D721Med (cell line): Measurements from ENCODE around the gene COX6B1.

Experiments
- DNase-seq: peaks from one replicate; pipeline ENCODE4 v3.0.0; 2011; ENCODE audit warnings: low spot score; ENCODE audit not compliant: insufficient read length
- FAIRE-seq: peaks from 2 replicates; lab custom pipeline; 2011; peaks lifted over from hg19 to GRCh38; lab: Jason Lieb, UNC
- CTCF ChIP-seq: IDR thresholded peaks from 2 replicates; pipeline ENCODE4 v1.5.1; 2012; ENCODE audit warnings: mild to moderate bottlenecking, control low read depth; ENCODE audit not compliant: insufficient read depth; ENCODE audit errors: missing control alignments

COX6B1 gene

DNA sequence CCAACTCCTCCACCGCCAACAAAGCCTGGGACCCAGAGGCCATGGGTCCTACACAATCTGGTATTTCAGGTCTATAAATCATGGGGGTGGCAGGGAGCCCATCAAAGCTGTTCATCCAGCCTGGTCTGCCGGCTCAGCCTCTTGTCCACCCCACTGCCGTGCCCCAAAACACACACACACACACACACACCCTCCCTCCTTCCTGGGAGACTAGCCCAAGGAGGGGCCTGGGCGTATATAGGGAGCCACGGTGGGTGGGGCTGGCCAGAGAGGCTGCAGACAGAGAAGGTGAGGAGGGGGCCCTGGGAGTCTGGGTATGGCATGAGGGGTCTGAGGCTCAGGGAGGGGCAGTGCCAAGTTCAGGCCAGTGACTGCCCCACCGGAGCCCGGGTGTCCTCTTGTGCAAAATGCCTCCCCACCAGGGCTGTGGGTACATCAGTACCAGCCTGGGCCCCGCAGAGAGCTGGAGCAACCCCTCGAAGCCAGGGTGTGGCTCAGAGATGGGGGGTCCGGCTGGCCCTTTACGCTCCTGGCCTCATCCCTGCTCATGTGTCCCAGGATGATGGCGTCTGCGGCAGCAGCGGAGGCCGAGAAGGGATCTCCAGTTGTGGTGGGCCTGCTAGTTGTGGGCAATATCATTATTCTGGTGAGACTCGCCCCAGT lies 18.3 kb downstream of the COX6B1 start, which contains the start of gene UPK1A:
UPK1A (plus strand) TSS at position 267 of the 663 bp plus-strand sequence; CDS start at position 563, 296 bp downstream.
- no peak for DNase-seq
- FAIRE-seq: no peak
- no peak for TF ChIP-seq CTCF

- DNase-seq: no peak
- FAIRE-seq: no peak
- no peak for TF ChIP-seq CTCF
Observed at GRCh38 chr19:35669566-35669965, 21.4 kb downstream of the COX6B1 start.

GRCh38 chr19:35669974-35670373 lies 21.9 kb downstream of the COX6B1 start:
- TF ChIP-seq CTCF: no peak
- no peak for DNase-seq
- FAIRE-seq: no peak

GRCh38 chr19:35670686-35671085 lies 22.6 kb downstream of the COX6B1 start:
- FAIRE-seq: no peak
- no peak for DNase-seq
- TF ChIP-seq CTCF: no peak

DNA sequence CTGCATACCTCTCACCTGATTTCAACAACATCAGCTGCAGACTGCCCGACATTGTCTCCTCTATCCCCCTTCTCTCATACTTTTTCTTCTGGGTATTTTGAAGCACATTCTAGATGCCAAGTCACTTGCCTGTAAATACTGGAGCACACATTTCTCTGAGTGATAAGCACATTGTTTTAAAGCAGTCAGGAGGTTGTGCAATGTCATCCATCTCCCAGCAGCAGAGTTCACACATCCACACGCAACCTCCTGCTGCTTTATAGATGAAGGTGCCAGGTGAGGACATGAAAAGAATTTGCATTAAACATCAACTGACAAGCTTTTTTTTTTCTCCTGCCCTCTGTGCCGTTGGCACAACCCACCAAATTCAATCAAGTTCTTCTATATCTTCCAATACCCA lies 23.7 kb downstream of the COX6B1 start:
- no peak for TF ChIP-seq CTCF
- no peak for FAIRE-seq
- no peak for DNase-seq

DNA sequence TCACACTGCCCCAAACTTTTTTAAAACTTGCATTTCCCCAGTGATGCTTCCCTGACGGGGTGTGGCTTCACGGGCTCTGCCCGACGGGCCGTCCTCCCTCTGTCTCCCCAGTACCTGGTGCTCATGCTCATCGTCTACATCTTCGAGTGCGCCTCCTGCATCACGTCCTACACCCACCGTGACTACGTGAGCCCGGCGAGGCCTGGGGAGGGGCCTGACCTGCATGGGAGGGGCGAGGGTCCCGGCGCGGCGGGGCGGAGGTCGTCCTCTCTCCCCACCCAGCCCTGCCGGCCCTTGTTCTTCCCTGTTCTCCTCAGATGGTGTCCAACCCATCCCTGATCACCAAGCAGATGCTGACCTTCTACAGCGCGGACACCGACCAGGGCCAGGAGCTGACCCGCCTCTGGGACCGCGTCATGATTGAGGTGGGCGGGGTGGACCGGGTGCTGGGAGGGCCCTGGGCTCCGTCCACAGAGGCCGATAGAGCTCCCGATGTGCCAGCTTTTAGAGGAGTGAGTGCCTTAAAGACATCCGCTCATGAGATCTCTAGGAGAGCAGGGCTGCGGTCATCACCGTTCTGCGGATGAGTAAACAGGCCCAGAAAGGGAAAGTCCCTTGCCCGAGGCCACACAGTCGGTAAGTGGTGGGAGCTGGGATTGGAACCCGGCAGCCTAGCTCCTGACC lies 25.1 kb downstream of the COX6B1 start:
- TF ChIP-seq CTCF: no peak
- DNase-seq: peak; percentile 69
- FAIRE-seq: no peak

DNA sequence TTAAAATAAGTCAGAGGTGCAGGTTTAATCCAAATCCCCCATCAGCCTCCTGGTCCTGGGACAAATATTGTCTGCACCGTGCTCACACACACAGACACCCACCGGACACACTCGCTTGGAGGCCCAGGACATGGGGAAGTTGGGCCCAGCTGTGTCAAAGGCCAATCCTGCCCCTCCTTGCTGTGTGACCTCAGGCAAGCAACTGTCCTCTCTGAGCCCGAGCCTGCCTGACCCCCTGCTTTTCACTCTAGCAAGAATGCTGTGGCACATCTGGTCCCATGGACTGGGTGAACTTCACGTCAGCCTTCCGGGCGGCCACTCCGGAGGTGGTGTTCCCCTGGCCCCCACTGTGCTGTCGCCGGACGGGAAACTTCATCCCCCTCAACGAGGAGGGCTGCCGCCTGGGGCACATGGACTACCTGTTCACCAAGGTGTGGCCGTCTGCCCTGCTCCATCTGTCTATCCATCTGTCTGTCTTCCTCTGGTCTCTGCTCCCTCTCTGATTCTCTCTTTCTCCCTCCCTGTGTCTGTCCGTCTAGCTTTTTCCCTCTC lies 27.5 kb downstream of the COX6B1 start:
- FAIRE-seq: no peak

More for the DNA sequence above, 27.5 kb downstream of the COX6B1 start:
- no peak for TF ChIP-seq CTCF
- DNase-seq: no peak
